Fibroblast of skin of right biceps (primary cell): ENCODE measurements around the gene NRCAM.
"Not testable (repeated sequence)": the region's sequence is repeated elsewhere in the genome, so short reads cannot be mapped to it uniquely, and the experiment has no call there.

ENCODE experiments used
- DNase-seq: peaks from one replicate; pipeline ENCODE4 v3.0.0-alpha.2; 2013

Gene NRCAM

DNA sequence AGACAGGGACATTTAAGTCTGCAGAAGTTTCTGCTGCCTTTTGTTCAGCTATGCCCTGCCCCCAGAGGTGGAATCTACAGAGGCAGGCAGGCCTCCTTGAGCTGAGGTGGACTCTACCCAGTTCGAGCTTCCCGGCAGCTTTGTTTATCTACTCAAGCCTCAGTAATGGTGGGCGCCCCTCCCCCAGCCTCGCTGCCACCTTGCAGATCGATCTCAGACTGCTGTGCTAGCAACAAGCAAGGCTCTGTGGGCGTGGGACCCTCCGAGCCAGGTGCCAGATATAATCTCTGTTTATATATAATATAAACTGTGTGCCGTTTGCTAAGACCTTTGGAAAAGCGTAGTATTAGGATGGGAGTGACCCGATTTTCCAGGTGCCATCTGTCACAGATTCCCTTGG is 63.1 kb downstream of the NRCAM start:
- not testable (repeated sequence) for DNase-seq

DNA sequence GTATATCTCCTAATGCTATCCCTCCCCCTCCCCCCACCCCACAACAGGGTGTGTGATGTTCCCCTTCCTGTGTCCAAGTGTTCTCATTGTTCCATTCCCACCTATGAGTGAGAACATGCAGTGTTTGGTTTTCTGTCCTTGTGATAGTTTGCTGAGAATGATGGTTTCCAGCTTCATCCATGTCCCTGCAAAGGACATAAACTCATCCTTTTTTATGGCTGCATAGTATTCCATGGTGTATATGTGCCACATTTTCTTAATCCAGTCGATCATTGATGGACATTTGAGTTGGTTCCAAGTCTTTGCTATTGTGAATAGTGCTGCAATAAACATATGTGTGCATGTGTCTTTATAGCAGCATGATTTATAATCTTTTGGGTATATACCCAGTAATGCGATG is 68.5 kb downstream of the NRCAM start:
- not testable (repeated sequence) for DNase-seq

DNA sequence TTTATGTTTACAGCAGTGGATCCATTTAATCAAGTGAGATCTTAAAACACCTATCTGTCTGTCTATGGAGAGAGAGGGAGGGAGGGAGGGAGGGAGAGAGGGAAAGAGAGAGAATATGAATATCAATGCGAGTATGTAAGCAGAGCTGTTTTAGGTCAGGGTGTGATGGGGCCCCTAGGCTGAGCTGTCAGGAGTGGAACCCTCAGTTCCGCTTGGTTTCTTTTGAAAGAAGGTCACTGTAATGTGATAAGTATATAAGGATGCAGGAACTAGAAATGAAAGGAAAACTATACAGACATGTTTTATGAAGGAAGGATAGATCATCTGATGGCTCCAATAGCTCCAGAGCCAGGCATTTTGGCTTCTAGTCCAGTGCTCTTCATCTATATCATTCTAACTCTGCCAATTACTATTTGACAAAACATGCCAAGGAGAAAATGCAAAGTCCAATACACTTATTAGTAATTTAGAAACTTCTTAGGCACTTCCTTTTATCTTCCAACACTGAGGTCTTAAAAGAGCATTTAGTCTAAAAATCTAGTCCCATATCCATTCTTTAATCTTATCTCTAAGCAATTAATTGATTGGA is 70.3 kb downstream of the NRCAM start:
- no peak for DNase-seq

DNA sequence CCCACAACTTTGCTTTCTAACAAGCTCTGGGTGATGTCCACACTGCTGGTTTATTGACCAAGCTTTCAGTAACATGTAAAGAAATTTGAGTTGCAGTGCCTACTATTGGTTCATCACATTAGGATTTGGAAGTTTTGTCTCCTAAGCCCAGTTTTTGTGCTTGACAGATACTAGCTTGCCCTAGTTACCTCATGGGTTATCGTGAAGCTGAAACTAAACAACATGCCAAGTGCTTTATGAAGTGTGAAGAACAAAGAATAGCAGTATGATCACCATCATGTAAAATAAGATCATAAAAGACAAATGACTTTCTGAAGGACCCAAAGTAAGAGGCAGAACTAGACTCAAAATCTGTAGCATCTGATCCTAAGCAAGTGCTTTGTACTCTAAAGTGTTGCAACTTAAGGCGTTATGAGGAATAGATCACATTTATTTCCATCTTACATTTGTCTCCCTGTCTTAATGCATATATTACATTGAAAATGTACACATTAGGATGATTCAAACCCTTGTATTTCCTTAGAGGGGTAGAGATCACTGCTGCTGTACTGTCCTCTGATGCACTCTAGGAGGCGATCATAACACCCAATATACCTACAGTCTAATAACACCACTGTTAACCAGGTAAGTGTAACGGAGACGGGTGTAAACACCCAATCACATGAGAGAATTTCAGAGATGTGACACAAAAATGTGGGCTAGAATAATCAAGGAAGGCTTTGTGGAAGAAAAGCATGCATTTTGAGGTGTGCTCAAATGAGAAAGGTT is 71.3 kb downstream of the NRCAM start:
- no peak for DNase-seq

DNA sequence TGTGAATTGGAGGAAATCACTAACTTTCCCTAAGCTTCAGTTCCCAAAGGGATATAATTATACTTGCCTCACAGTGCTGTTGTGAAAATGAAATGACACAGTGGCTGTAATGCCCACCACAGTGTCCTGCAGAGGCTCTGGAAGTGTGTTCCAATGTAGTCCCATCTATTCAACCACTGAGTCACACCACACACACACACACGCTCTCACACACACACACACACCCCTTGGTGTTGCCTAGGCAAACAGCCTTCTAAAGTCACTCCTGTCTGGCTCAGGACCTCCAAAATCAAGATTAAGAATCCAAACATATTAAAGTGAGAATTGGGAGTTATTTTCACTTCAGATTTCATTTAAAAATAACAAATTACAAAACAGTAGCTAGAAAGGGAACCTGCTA is 73.3 kb downstream of the NRCAM start:
- DNase-seq = no peak

DNA sequence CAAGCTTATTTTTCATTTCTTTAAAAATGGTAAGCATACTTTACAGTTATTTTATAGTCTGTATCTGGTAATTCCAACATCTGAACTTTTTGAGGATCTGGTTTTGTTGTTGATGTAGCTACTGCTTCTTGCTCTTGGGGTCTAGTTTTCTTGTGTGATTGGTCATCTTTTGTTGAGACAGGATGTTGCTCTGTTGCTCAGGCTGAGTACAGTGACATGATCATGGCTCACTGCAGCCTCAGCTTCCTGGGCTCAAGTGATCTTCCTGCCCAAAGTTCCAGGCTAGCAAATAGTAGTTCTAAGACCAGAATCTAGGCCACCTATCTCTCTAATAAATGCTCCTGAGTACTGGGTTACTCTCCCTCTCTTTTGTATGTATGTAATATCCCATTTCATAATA is 75.7 kb downstream of the NRCAM start:
- no peak for DNase-seq

DNA sequence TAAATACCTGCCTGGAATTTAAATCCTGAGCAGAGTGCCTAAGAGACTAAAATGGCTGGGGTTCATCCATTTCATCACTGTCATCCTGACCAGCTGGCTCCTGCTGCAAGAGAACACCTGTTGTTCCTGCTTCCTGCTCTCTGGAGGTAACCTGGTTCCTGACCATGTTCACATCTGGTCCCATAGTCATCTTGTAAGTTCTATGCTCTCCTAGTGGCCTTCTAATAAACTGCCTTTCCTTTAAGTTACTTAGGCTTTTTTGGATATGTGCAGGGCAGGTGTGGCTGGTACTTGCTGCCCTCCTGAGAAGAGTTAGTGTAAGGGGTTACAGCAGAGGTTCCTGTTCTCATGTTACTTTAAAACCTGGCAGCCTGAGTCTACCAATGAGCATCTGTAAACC is 80.0 kb downstream of the NRCAM start:
- no peak for DNase-seq

DNA sequence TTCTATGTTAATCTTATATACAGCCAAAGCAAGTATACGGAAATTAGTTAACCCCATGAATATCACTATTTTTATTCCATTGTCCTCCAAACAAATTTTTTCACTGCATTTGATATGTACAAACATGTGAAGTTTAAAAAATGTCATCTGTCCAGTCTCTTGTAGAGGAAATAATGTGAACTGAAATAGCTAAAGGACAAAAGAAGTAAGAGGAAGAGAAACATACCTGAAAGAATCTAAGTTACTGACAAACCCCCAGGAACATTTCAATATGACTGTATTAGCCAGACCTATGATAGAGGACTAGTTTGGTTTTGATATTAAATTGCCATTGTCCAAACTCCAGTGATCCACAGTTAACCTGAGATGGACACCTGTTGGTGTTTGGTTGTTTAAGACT is 80.6 kb downstream of the NRCAM start:
- DNase-seq = no peak

DNA sequence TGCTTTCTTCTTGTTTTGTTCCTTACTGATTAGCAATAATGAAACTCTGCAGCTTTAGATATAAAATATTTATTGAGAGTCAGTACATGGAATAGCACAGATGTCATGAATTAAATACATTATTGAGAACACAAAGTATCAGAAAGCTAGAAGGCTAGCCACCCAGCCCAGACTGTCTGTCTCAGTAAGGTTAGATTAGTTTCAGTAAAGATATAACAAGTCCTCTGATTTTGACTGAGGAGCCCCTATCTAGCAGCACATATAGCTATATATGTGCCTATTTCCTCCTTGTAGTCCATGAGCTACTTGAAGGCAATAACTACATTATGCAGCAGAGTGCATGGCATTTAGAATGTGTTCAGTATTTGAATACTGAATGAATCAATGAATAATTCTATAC is 81.3 kb downstream of the NRCAM start:
- no peak for DNase-seq

DNA sequence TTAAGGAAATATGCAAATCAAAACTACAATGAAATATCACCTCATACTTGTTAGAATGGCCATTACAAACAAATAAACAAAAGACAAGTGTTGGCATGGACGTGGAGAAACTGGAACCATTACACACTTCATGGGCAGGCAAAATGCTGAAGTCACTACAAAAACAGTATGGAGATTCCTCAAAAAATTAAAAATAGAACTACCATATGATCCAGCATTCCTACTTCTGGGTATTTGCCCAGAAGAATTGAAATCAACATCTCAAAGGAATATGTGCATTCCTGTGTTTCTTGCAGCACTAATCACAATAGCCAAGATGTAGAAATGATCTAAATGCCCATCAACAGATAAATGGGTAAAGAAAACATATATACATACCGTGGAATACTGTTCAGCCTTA is 83.6 kb downstream of the NRCAM start:
- peak; percentile 3 for DNase-seq

DNA sequence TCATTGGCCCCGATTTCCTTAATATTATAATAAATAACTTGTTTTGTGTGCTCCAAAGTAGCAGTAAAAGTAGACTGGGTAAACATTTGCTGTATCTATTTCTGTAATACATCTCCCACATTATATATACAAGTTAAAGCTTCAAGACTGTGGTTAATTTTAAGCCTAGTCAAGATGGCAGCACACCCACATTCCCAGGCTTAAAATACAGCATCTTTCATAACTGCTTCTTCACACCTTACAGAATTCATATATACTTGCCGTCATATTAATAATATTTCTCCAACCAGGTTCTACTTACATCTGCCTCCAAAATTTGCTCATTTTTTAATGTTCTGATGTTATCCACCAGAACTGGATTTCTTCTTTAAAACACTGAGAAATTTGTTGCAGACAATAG is 85.6 kb downstream of the NRCAM start:
- DNase-seq = no peak

DNA sequence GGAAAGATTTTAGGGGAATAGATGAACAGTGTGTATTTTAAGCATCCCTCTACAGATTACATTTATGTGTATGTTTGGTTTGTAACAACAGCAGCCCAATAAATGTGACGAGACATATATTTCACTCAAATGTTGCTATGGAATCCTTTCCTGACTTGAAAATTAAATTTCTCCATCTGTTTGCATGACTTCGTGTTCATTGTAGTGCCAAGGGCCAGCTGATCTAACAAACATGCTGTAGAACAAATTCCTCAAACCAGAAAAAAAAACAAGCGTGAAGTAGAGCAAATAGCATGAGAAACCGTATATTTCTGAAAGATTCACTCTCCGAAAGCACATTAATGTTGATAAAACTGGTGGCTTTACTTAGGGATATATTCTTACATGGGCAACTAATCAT is 87.8 kb downstream of the NRCAM start:
- DNase-seq = no peak

DNA sequence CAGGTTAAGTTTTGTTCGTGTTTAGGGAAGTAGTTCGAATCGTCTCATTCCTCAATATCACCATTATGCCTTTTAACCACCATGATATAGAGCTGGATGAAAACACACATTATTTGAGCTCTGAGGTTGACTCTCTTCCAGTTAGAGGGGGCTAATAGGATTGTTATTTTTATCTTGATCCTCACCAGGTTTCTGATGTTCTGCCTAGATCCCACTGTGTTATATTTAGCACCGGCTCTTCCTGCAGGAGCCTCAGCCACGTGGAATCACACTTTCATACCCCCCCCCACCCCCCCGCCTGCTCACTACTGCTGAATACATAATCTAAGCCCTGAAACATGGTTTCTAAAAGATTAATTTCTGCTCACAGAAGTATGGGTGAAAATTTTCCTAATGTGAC is 88.3 kb downstream of the NRCAM start:
- no peak for DNase-seq

DNA sequence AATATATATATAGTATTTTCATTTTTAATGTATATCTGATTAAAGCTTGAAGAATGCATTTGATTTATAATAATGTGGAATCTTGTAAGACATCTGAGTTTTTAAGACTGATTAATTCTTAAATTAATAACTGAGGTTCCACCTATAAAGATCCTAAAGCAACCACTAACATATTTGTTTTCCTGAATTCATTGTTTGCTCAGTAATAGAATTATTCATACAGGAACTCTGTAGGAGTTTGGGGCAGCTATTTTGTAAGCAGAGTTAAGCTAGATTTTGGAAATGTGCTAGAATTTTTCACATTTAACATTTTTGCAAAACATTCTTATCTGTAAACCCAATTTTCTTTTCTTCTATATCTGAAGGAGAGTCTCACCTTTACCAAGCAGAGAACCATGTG is 88.9 kb downstream of the NRCAM start:
- DNase-seq = no peak

DNA sequence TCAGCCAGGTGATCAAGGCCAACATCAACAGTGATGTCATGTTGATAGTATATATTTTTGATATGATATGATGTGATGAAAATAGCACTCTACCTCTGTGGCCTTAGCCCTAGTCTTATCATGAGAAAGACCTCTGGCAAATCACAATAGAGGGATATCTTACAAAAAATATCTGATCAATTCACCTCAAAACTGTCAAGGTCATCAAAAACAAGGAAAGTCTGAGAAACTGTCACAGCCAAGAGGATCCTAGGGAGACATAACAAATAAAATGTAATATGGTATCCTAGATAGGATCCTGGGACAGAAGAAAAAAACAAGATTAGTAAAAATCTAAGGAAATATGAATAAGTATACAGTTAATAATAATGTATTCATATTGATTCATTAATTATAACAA is 92.6 kb downstream of the NRCAM start:
- no peak for DNase-seq

DNA sequence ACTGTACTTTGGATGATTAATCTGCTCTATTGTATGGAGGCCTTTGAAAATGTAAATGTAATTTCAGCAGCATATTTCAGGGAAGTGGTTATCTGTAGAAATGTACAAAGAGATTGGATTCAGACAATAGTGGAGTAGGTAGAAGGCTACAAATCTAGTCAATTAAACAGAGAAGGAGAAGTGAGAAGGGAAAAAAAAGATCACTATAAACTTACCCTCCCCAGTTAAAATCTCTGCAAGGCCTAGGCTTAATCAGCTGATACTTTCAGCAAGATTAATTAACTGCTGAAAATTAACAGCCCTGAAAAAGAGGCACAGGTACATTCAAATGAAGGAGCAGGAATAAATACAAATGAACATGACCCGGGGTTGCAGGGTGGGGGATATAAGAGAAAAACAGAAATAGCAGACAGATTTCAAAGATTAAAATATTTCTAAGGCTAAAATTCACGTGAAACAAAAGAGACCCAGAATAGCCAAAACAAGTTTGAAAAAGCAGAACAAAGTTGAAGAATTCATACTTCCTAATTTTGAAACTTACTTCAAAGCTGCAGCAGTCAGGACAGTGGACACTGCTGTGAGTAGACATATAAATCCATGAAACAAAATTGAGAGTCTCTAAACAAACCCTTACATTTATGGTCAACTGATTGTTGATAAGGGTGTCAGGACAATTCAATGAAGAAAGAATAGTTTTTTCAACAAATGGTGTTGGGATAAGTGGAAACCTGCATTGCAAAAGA is 96.0 kb downstream of the NRCAM start:
- no peak for DNase-seq

DNA sequence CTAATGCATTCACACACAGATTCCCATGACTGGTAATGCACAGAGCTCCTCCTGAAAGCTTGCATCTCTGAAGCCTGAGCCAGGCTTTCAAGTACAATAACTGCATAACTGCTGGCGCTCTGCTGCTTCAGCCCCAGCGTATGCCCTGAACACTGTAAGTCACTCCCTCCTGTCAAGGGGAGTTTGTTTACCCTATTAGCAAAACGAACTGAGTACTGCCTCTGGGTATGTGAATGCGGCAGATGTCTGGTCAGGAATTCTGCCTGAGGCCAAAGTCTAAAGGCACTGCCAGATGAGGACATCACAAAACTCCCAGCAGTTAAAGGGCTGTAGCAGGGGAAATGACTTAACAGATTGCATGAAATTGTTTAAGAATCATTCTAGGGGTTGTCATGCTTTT is 97.7 kb downstream of the NRCAM start:
- peak; percentile 5 for DNase-seq

DNA sequence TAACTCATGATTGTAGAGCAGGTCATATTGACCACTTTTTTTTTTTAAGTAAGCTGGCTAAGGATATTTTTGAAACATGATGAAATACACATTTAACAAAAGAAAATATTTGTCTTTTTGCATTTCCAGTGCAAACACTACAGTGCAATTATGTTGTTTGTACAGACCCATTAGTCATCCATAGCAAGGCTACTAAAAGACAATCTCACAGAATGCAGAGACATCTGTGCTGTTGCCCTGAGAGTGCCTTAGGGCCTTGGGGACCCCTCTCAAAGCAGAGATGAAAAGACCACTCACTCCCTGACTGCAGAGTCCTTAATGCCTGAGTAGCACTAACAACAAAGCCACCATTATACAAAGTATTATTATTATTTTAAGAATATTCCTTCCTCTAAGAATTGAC is 104.5 kb downstream of the NRCAM start:
- DNase-seq = no peak

DNA sequence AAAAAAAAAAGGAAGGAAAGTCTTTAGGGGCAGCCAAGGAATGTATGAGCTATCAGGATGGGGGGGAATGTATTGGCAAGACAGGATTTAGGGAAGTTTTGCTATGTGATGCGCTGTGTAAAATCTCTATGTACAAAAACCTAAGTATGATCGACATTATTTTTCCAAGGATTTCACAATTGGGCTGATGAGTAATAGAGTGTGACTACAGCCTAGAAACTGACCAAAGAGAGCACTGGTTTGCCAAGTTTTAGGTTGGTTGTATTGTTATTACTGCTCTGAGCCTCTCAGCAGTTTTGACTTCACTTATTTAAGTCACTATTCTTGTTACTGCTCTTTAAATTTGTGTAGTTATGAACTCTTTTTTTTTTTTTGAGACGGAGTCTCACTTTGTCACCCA is 107.3 kb downstream of the NRCAM start:
- peak; percentile 65 for DNase-seq

DNA sequence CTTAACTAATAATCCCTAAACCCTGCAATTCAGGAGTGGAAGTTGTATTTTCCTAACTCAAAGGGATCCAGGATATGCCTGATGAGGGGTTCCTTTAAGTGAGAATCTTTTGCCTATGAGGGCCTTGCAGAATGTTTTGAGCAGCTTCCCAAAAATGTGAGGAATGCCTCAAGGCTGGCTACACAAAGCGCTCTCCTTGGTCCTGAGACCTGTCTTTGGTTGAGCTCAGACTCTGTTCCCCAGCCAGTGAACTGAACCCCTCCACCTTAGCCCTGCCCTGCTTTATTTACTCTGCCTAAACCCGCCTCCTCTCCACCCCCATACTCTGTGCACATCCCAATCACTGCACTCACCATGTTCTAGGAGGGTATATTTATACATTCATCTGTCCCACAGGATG is 108.6 kb downstream of the NRCAM start:
- peak; percentile 62 for DNase-seq

DNA sequence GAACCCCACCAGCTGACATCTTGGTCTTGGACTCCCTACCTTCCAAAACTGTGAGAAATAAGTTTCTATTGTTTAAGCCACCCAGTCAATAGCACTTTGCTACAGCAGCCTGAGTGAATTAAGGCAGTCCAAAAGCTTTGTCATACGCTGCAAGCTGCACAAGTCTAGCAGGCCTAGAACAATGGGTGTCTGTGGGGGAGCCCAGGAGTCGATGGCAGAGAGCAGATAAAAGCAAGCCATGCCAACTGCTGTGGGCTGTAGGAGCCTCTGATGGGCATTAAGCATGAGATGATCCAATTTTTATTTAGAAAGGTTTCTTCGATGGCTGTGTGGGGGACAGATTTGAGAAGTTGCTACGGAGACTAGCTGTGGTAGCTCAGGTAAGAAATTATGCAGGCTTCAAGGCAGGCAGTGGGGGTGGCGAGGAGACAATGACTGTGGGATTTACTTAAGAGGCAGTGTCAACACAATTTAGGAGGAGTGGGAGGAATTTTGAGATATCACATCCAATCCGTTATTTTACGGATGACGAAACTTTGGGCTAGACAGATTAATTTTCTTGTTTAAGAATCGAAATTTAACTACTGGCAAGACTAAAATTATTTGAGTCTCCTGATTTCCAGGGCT is 110.4 kb downstream of the NRCAM start:
- DNase-seq = no peak

DNA sequence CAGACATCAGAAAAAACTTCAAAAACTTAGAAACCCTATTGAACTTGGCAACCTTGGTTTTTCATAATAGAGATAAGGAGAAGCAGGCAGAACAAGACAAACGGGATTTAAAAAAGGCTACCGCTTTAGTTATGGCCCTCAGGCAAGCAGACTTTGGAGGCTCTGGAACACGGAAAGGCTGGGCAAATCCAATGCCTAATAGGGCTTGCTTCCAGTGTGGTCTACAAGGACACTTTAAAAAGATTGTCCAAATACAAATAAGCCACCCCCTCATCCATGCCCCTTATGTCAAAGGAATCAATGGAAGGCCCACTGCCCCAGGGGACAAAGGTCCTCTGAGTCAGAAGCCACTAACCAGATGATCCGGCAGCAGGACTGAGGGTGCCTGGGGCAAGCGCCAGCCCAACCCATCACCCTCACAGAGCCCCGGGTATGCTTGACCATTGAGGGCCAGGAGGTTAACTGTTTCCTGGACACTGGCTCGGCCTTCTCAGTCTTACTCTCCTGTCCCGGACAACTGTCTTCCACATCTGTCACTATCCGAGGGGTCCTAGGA is 115.3 kb downstream of the NRCAM start:
- DNase-seq = no peak

DNA sequence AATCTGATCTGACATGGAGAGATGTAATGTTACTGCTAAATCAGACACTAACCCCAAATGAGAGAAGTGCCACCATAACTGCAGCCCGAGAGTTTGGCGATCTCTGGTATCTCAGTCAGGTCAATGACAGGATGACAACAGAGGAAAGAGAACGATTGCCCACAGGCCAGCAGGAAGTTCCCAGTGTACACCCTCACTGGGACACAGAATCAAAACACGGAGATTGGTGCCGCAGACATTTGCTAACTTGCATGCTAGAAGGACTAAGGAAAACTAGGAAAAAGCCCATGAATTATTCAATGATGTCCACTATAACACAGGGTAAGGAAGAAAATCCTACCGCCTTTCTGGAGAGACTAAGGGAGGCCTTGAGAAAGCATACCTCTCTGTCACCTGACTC is 115.8 kb downstream of the NRCAM start:
- DNase-seq = not testable (repeated sequence)
